Kasumi-1 (cell line): ENCODE results near the gene CBFA2T2.
"Not testable (repeated sequence)": the region's sequence is repeated elsewhere in the genome, so short reads cannot be mapped to it uniquely, and the experiment has no call there.

Source experiments
- DNase-seq, 2 experiments: peaks; one replicate each; lab custom pipeline; 2025; lab: John Stamatoyannopoulos, UW

The CBFA2T2 gene

DNA sequence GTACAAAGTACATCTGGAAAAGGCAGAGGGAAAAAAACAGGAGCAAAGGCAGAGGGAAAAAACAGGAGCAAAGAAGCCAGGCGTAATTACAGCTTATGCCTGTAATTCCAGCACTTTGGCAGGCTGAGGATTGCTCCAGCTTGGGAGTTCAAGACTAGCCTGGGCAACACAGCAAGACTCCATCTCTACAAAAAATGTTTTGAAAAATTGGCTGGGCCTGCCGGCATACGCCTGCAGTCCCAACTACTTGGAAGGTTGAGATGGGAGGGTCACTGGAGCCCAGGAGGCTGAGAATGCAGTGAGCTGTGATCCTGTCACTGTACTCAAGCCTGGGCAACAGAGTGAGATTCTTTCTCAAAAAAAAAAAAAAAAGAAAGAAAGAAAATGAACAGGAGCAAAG lies 19.0 kb upstream of the CBFA2T2 start:
- DNase-seq: no peak

DNA sequence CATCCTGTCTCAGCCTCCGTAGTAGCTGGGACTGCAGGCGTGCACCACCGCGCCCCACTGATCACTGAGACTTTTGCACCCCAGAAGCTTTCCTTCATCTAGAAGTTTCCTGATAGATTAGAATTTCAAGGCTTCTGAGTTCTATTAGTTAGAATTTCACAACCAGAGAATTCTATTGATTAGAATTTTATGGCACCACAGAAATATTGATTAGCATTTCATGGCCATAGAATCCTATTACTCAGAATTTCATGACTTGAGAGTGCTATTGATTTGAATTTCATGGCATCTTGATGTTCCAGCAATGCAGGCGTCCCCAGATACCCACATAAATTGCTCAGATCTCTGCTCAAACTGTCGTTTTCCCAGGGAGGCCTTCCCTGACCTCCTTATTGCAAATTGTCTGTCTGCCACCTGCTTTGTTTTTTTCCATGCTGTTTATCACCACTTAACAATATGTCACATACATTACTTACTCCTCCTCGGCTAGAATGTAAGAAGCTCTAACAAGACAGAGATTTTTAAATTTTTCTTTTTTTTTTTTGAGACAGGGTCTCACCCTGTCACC lies 16.9 kb upstream of the CBFA2T2 start:
- no peak for DNase-seq

DNA sequence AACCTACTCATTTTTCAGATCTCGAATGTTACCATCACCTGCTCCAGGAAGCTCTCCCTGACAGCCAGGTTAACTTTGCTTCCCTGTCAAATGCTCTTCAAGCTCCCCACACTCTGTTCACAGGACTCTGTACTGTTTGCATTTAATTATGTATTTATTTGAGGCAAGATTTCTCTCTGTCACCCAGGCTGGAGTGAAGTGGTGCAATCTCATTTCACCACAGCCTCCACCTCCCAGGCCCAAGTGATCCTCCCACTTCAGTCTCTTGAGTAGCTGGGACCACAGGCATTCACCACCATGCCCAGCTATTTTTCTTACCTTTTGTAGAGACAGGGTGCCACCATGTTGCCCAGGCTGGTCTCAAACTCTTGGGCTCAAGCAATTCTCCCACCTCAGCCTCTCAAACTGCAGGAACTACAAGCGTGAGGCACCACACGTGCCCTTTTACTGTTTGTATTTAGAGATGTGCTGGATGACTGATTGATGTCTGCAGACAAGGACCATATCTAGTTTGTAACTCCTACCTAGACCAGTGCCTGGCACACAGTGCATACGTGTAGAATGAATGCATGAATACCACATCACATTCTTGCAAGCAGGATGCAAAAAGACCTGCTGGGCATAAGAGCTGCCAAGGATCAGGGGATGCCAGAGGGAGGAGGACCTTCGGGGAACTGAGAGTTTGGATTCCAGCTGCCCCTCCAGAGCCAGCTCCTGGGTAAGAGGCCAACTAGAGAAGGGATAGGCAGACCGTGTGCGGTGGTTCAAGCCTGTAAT lies 15.6 kb upstream of the CBFA2T2 start:
- DNase-seq: no peak

DNA sequence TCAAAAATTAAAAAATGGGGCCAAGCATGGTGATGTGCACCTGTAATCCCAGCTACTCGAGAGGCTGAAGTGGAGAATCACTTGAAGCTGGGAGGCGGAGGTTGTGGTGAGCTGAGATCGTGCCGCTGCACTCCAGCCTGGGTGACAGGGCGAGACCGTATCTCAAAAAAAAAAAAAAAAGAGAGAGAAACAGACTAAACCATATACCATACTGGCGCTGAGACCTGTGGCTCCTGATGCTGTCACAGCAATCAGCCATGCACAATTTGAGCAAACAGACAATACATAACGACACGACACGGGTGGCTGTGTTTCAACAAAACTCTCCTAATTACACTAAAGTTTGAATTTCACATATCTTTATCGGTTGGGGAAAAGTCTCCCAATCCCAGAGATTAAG lies 14.9 kb upstream of the CBFA2T2 start:
- no peak for DNase-seq

DNA sequence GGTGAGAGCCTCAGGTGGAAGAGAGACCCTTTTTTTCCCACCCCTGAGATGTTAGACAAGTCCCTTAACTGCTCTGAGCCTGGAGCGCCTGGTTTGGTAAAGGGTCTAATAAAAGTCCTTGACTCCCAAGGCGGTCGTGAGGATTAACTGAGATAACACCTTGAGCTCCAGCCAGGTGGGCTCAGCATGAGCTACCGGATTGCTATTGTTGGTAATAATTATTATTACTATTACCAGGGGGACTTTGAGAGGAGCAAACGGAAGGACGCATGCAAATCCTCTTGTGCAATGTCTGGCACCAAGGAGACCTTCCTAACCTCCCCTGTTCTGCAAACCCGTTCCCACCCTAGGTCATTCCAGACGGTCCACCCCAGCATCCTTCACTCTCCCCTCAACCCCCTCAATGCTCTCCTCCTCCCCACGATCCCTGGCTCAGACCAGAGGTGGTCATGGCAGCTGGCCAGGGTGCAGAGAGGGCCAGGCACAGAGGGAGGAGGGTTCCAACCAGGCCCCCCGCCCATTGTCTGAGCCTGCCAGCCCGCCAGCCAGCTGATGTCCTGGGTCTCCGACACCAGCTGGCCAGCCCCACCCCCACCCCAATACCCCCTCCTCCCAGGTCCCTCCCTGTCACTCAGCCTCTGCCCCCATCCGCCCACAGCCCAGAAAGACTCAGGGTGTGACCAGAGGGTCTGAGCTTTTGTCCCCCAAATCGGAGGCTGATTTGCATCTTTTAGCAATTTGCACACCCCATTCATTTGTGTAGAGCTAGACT lies 14.3 kb upstream of the CBFA2T2 start:
- no peak for DNase-seq

DNA sequence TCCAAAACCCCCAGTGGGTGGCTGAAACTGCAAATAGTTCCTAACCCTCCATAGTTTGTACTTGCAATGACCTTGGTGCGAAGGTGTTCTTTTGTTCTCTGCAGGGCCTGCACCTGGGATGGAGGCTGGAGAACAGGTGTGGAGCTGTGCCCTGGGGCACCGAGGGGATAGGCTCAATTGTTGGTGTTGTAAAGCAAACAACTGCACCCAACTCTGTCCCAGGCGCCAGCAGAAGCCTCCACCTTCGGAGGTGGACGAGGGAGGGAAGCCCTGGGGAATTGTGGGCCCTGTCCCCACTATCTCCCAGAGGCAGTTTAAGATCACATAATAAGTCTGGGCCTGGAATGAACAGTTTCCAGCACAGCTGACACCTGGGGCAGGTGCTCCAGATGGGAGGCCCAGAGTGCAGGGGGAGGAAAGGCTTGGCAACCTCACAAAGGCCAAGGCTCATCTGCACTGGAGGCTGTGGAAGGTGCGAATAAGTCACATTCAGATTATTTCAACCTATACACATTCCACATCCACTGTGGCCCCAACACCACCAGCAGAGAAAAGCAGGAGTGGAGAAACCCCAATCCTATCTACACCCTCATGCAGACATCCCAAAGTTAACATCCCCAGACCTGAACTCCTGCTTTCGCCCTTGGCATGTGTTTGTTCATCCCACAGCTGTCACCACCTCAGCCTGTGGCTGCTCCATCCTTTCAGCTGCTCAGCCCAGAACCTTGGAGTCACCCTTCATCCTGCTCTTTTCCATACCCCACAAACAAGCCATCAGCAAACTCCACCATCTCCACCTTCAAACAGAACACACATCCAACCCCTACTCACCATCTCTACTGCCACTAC lies 12.3 kb upstream of the CBFA2T2 start:
- no peak for DNase-seq

DNA sequence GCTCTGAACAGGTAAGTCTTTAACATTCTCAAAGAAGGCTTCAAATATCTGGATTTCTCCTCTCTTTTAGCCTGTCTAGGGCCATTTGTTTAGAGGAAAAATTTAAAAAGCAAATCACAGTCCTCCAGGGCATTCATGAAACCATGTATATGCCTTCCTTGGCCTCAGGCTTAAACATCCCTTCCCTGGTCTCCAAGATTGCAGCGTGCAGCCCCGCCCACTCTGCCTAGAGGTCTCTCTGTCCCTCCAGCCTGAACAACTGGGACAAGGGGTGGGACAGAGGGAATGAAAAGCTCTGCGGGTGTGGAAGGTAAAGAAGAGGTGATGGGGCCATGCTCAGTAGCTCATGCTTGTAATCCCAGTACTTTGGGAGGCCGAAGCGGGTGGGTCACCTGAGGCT lies 9.8 kb upstream of the CBFA2T2 start:
- DNase-seq: no peak

DNA sequence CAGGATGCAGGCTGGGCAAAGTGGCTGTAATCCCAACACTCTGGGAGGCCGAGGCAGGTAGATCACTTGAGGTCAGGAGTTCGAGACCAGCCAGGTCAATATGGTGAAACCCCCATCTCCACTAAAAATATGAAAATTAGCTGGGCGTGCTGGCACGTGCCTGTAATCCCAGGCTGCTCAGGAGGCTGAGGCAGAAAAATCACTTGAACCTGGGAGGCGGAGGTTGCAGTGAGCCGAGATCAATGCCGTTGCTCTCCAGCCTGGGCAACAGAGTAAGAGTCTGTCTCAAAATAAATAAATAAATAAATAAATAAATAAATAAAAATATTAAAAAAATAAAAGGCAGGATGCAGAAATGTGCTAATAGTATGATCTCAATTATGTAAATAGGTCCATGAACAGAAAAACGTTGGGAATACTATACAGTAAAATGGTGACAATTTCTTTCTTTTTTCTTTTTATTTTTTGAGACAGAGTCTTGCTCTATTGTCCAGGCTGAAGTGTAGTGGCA lies 8.4 kb upstream of the CBFA2T2 start:
- DNase-seq: no peak

DNA sequence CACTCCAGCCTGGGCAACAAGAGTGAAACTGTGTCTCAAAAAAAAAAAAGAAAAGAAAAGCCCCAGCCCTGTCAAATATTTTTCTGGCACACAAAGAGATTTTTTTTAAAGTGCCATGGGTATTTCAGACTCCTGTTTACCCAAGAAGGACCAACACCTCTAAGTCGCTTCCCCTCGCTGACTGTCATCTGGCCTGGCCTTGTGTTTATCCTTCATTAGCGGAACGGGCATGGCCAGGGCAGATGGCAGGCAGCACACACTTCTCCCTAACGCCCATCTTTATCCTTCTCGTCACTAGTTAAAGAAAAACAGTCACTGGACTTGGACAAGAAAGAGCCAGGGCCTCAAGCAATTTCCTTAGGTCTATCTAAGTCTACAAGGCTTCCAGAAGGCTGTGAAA lies 7.3 kb upstream of the CBFA2T2 start:
- DNase-seq: no peak

DNA sequence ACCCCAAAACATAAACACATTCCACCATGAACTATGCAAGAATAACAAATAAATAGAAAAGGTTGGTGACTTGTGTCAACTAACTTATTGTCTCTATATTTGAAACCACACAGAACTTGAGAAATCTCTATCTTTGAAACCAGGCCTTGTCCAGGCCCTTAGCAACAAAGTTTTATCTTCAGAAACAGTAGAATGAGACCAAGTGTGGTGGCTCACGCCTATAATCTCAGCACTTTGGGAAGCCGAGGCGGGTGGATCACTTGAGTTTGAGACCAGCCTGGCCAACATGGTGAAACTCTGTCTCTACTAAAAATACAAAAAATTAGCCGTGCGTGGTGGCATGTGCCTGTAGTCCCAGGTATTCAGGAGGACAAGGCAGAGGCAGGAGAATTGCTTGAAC lies 6.7 kb upstream of the CBFA2T2 start:
- DNase-seq: not testable (repeated sequence)

DNA sequence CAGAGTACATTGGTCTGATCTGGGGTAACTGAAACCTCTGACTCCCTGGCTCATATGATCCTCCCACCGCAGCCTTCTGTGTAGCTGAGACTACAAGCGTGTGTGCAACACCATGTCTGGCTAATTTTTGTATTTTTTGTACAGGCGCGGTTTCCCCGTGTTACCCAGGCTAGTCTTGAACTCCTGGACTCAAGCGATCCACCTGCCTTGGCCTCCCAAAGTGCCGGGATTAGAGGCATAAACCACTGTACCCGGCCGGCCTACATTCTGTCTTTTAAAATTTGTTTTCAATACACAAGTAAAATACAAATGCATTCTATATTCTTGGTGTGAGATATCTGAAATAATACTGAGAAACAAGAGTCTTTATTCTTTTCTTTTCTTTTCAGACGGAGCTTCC lies 1.7 kb upstream of the CBFA2T2 start:
- DNase-seq: no peak

DNA sequence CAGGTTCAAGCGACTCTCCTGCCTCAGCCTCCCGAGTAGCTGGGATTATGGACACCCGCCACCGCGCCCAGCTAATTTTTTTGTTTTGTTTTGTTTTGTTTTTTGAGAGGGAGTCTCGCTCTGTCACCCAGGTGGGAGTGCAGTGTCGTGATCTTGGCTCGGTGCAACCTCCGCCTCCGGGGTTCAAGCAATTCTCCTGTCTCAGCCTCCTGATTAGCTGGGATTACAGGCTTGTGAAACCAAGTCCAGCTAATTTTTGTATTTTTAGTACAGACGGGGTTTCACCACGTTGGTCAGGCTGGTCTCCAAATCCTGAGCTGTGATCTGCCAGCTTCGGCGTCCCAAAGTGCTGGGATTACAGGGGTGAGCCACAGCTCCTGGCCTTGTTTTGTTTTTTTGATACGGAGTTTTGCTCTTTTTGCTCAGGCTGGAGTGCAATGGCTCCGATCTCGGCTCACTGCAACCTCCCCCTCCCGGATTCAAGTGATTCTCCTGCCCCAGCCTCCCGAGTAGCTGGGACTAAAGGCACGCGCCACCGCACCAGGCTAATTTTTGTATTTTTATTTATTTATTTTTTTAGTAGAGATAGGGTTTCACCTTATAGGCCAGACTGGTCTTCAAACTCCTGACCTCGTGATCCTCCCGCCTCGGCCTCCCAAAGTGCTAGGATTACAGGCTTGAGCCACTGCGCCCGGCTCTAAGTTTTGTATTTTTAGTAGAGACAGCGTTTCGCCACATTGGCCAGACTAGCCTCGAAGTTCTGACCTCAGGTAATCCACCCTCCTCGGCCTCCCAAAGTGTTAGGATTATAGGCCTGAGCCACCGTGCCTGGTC lies 1.0 kb upstream of the CBFA2T2 start:
- not testable (repeated sequence) for DNase-seq

DNA sequence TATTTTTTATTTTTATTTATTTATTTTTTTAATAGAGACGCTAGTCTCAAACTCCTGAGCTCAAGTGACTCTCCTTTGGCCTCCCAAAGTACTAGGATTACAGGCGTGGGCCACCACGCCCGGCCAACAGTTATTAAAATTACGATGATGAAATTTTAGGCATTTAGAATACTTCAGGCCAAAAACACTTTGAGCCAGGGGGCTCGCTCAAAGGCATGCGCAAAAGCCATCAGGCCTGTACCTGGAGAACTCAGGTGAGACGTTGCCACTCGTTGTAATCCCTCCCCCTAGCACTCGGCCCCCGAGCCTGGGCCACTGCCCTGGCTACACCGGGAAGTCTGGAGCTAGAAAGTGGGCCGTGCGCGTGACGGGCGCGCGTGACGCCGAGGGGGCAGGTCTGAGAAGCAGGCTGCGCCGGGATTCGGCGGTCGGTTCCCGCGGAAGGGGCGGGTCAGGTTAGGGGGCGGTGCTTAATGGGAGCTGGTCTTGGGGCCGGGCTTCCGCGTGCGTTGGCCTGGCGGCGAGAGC lies 337 bp upstream of the CBFA2T2 start:
- DNase-seq: peak; percentile 89 to 91

DNA sequence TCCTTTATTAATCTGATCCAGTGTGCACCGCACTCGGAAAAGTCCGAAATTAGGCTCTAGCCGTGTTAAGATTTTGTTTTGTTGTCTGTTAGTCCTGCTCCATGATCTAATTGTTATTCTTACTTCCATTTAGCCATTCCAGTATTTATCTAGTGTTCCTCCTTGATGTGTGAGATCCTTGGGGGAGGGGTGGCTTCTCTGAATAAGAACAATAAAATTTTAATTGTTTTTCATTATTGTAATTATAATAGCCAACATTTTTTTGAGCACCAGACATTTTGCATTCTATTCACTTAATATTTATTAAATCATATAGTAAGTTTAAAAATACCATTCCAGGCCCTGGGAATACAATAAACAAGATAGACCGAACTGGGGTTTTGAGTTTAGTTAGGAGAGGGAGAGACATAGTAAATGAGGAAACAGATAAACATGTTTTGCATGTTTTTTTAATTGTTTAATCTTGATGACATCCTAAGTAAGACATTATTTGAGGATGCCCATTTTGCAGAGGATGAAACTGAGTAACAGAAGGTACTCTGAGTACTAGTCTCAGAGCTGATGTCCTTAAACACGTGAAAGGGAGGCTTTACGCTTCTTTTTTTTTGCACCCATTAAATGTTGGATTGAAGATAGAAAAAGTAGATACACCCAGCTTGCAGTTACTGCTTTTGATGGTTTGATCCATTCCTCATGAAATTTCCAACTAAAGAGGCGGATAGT lies 1.2 kb downstream of the CBFA2T2 start:
- DNase-seq: peak in 1 of 2 experiments; percentile 26

DNA sequence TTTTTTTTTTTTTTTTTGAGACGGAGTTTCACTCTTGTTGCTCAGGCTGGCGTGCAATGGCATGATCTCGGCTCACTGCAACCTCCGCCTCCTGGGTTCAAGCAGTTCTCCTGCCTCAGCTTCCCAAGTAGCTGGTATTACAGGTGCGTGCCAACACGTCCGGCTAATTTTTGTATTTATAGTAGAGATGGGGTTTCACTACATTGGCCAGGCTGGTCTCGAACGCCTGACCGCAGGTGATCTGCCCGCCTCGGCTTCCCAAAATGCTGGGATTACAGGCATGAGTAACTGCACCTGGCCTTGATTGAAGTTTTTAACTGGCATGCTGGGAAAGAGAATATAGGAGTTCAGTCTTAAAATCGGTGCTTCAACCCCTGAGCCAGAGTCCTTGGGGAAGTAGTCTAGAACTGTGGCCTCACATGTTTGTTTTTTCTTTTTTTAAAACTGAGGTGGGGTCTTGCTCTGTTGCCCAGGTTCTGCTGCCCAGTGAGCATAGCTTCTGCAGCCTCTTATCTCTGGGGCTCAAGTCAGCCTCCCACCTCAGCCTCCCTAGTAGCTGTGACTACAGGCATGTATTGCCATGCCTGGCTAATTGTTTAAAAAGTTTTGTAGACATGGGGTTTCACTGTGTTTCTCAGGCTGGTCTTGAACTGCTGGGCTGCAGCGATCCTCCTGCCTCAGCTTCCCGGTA lies 3.3 kb downstream of the CBFA2T2 start:
- no peak for DNase-seq

DNA sequence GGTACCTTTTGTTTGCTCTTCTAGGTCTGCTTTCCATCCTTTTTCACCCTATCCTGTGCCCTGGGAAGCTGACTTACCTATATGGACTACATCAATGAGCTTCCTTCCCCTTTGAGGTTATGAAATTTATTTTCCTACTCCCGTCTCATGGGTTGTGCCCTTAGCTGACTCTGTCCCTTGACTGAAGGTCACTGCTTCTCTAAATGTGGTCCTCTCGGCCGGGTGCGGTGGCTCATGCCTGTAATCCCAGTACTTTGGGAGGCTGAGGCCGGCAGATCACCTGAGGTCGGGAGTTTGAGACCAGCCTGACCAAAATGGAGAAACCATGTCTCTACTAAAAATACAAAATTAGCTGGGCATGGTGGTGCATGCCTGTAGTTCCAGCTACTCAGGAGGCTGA lies 6.9 kb downstream of the CBFA2T2 start:
- DNase-seq: not testable (repeated sequence)

DNA sequence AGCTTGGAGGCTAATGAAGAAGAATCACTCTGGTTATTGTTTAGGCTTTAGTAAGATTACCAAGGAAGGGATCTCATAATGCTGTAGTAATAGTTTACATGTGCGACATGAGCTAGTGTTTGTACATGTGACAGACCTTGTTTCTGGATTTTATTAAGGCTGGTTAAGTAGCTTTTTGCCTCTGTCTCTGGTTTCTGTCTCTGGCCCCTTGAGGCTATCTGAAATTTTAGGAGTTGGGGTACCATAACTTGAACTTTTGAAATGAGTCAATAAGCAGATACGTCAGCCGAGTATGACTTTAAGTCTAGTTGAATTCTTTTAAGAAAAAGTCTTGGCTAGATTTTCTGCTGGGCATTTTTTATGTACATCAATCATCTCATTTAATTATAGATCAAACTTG lies 9.5 kb downstream of the CBFA2T2 start:
- DNase-seq: no peak

DNA sequence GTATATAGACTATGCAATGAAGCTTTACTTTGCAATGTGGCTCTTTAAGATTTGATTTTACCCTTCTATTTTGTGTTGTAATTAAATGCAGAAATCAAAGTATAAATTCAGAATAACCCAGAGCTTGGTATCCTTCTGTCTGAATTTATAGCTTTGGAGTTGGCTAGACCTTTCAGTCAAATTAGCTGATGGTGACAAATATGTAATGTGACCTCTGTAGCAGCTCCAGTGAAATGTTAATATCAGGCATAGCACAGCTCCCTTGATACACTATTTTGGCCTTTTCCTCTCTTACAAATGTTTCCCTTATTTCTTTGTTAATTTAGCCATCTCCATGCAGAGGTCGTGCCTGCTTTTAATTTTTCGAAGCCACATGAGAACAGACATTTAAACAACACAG lies 11.1 kb downstream of the CBFA2T2 start:
- DNase-seq: no peak

DNA sequence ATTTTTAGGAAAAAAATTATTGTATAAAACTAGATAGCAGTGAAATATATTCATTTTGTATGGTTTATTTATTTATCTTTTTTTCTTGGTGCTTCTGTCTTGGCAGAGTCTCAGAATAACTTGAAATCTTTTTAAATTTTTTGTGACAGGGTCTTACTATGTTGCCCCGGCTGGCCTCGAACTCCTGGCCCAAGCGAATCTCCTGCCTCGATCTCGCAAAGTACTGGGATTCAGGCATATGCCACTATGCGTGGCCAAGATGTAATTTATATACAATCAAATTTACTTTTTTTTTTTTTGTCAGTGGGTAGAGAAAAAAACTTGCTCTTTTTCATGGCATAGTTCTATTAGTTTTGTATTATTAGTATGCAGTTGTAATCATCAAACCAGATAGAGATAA lies 13.7 kb downstream of the CBFA2T2 start:
- DNase-seq: no peak

DNA sequence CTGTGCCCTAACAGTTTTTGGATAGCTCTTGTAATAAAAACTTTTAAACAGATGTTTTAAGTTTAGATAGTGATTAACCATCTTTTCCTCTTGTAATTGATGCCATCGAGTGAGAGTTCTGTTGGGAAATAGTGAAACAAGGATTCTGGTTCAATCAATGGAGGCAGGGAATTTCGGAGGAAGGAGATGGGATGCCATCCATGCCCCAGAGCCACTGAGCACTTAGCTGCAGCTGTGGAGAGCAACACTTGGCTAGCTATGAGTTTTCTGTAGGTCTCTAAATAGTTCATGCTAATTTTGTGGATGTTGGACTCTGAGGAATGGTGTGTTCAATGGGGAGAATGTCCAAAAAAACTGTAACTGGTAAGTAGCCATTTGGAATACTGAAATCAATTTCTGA lies 16.7 kb downstream of the CBFA2T2 start:
- no peak for DNase-seq
